HG02678 (cell line): ENCODE results near the gene RIN1.

Experiments
- ATAC-seq: cut with Tn5 transposase; IDR thresholded peaks from one replicate; pipeline ENCODE4 v1.9.1; 2021; ENCODE audit warnings: mild to moderate bottlenecking, moderate library complexity; ENCODE audit not compliant: unreplicated experiment

The RIN1 gene

GRCh38 chr11:66284526-66285078, 51.6 kb downstream of the RIN1 start:
- ATAC-seq = no peak

DNA sequence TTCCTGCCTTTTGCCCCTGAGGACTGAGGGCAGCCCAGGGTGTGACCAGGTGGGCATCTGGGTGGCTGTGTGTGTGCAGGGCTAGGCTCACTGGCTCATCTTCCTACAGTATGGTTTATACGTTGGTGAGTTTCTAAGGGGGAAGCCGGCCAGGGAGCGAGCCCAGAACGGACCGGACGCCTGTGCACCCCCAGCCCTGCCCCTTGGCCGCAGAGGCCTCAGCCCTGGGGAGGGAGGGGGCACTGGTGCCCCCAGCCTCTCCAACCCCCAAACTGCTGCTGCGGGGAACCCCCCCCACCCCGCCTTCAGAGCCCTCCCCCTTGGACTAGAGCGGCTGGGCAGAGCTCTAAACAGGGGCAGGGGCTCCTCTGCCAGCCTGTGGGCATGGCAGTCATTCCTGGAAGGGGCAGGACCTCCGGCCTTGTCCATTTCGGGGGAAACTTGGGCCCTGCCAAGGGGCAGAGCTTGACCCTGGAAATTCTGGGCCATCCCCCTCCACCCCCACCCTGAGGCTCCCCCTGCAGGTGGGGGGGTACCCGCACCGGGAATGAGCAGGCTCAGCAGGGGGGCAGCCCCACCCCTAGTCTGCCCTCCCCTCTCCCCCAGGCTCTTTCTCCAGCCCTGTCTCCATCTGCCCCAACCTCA, 52.7 kb downstream of the RIN1 start:
- no peak for ATAC-seq

GRCh38 chr11:66282468-66283455, 53.5 kb downstream of the RIN1 start:
- peak; percentile 79 for ATAC-seq
